SK-N-MC (cell line): ENCODE measurements around the gene CELSR1.

Experiments used
- EZH2 ChIP-seq: fragments of 200-600 bp; sonication (generic); IDR thresholded peaks from one replicate; pipeline ENCODE4 v1.6.1; 2017; ENCODE audit warnings: antibody characterized with exemption
- FOXP2 ChIP-seq: optimal IDR thresholded peaks from 2 replicates; pipeline ENCODE3; 2011; ENCODE audit warnings: mild to moderate bottlenecking, moderate library complexity; ENCODE audit not compliant: insufficient read depth; ENCODE audit errors: extremely low read length, control extremely low read depth
- POLR2AphosphoS5 ChIP-seq: IDR thresholded peaks from 2 replicates; pipeline ENCODE4 v1.6.1; 2012; ENCODE audit warnings: mild to moderate bottlenecking, low read depth, low read length, borderline replicate concordance

DNA sequence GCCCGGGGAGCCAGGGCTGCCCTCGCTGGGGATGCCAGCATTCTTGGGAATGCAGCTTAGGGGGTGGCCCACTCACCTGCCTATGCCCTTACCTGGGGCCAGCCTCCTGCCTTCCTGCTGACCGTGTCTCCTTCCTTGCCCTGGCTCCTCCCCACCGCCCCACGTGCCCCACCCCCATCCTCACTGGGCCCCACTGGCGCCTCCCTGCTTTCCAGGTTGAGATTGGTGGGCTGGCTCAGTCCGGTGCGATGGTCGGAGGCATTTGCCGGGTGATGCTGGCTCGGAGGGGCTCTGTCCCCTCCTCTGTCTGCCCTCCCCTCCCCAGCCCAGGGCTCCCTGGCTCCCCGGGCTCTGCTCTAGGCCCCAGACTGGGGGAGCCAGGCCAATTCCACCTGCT, 48.7 kb upstream of the CELSR1 start:
- TF ChIP-seq POLR2AphosphoS5 (no peak), EZH2 (no peak), FOXP2 (no peak)
